Sigmoid colon (tissue), 7 donors: ENCODE measurements around the gene TAF6L. TPM values are rescaled to one million over a fixed set of nuclear protein-coding genes. Genes with fewer than 3 reads are reported as not detected.

Experiments used
- DNase-seq: peaks from one replicate; pipeline ENCODE4 v3.0.0-alpha.2; 2019
- H3K27ac ChIP-seq, 4 donors: fragments of 200-600 bp; sonication (generic); one replicate each; pipeline ENCODE4 v1.5.1; 2016 to 2019; ENCODE audit warnings: mild to moderate bottlenecking in 1 of 4
- H3K27me3 ChIP-seq, 3 donors: fragments of 200-600 bp; sonication (generic); one replicate each; pipeline ENCODE4 v1.5.1; 2019; ENCODE audit warnings: mild to moderate bottlenecking in 1 of 3
- H3K36me3 ChIP-seq, 4 donors: fragments of 200-600 bp; sonication (generic); one replicate each; pipeline ENCODE4 v1.5.1; 2016 to 2019
- H3K4me1 ChIP-seq, 4 donors: fragments of 200-600 bp; sonication (generic); one replicate each; pipeline ENCODE4 v1.5.1; 2017 to 2019
- H3K4me3 ChIP-seq, 4 donors: fragments of 200-600 bp; sonication (generic); one replicate each; pipeline ENCODE4 v1.5.1; 2017 to 2019; ENCODE audit warnings: mild to moderate bottlenecking in 2 of 4, moderate library complexity in 1 of 4
- H3K9me3 ChIP-seq, 4 donors: fragments of 200-600 bp in 3 of 4; sonication (generic) in 3 of 4; one replicate each; pipeline versions ENCODE4 v1.5.1 to v1.6.1; 2013 to 2019
- EP300 ChIP-seq, 4 donors: sonication (generic); formaldehyde crosslinking; IDR thresholded peaks; one replicate each; pipeline ENCODE4 v1.6.1; 2017; ENCODE audit warnings: antibody characterized with exemption in 4 of 4
- POLR2A ChIP-seq, 2 donors: fragments of 450-650 bp; IDR thresholded peaks; one replicate each; pipeline ENCODE4 v1.6.1; 2016; ENCODE audit warnings: antibody characterized with exemption in 2 of 2, mild to moderate bottlenecking in 2 of 2, moderate library complexity in 2 of 2
- POLR2AphosphoS5 ChIP-seq, 4 donors: sonication (generic); formaldehyde crosslinking; IDR thresholded peaks; one replicate each; pipeline ENCODE4 v1.6.1; 2017; ENCODE audit warnings: antibody characterized with exemption in 4 of 4
- WGBS, 2 donors: extraction: QIAGEN DNeasy Blood & Tissue Kit; methylation state at CpG; one replicate each; pipeline ENCODE4 v1.1.7; 2013; 5-methylcytosine and 5-hydroxymethylcytosine counted together
- intact Hi-C: fragments of 100-400 bp; cut with DNase I; formaldehyde crosslinking; loops from one replicate; pipeline ENCODE4 v1.15.1; 2023
- polyA plus RNA-seq, 3 donors: library from polyadenylated mRNA; stranded (reverse); fragments of 200-250 nt; gene quantifications; one replicate each; pipeline ENCODE4 v1.2.3, GENCODE V29; 2013
- total RNA-seq, 4 donors: library from RNA; depleted of rRNA; stranded (reverse); fragments of >200 nt; gene quantifications; one replicate each; pipeline ENCODE4 v1.1.0, GENCODE V29; 2016
- TF ChIP-seq, protein P1 (sequence below), 4 experiments: fragments of 450-650 bp in 3 of 4; fragments of 200-600 bp in 1 of 4; IDR thresholded peaks; one replicate each; pipeline ENCODE4 v1.5.1; 2016 to 2019; ENCODE audit warnings: antibody characterized with exemption in 4 of 4, mild to moderate bottlenecking in 3 of 4, moderate library complexity in 2 of 4
- donor health status: healthy with polysubstance abuse.
- donor health status: Bipolar disorder and iron deficiency.
- donor health status: healthy.

The TAF6L gene
- total and polyA plus RNA-seq, 7 donors: 3.0 to 20.7 (median 13.5) TPM

GRCh38 chr11:62792202-62792575, 21.0 kb downstream of the TAF6L start:
- DNase-seq: peak; percentile 81
- no peak for TF ChIP-seq POLR2A (IDR thresholded peaks at IDR 0.05)
- TF ChIP-seq, protein P1, sequence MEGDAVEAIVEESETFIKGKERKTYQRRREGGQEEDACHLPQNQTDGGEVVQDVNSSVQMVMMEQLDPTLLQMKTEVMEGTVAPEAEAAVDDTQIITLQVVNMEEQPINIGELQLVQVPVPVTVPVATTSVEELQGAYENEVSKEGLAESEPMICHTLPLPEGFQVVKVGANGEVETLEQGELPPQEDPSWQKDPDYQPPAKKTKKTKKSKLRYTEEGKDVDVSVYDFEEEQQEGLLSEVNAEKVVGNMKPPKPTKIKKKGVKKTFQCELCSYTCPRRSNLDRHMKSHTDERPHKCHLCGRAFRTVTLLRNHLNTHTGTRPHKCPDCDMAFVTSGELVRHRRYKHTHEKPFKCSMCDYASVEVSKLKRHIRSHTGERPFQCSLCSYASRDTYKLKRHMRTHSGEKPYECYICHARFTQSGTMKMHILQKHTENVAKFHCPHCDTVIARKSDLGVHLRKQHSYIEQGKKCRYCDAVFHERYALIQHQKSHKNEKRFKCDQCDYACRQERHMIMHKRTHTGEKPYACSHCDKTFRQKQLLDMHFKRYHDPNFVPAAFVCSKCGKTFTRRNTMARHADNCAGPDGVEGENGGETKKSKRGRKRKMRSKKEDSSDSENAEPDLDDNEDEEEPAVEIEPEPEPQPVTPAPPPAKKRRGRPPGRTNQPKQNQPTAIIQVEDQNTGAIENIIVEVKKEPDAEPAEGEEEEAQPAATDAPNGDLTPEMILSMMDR (IDR thresholded peaks at IDR 0.05): no peak
- TF ChIP-seq POLR2AphosphoS5 (IDR thresholded peaks at IDR 0.05): no peak
- no peak for TF ChIP-seq EP300 (IDR thresholded peaks at IDR 0.05)
- peak overlapping the region; percentile 83 to 90 (median 87) for H3K27ac ChIP-seq
- peaks cover 40 to 72% (median 47%) of the 10 kb centered on the region in 4 donors for H3K36me3 ChIP-seq
- no peaks in the 10 kb centered on the region for H3K27me3 ChIP-seq
- intact Hi-C loops: loop anchor here (5.0 kb wide), 1 partner anchor 40 kb away; the partner anchor contains the start of genes STX5 and TEX54
- WGBS, 2 donors: 29 to 30% methylated on average over 11 of the region's 11 CpGs
- H3K4me1 ChIP-seq: peaks cover 0 to 44% (median 38%) of the 10 kb centered on the region in 4 donors
- peak overlapping the region; percentile 72 to 97 (median 76) for H3K4me3 ChIP-seq
- no peaks in the 10 kb centered on the region for H3K9me3 ChIP-seq

GRCh38 chr11:62794201-62794775, 23.1 kb downstream of the TAF6L start:
- WGBS, 2 donors: 93 to 94% methylated on average over 8 of the region's 8 CpGs
- Histone ChIP-seq H3K36me3 (peaks cover 52 to 87% (median 64%) of the 10 kb centered on the region in 4 donors), H3K27ac (no peak overlapping the region), H3K27me3 (no peaks in the 10 kb centered on the region), H3K4me3 (no peak overlapping the region), H3K4me1 (peaks cover 0 to 29% (median 24%) of the 10 kb centered on the region in 4 donors), H3K9me3 (no peaks in the 10 kb centered on the region)
- intact Hi-C loops: loop anchor here (5.0 kb wide), 1 partner anchor 38 kb away; the partner anchor contains the start of genes STX5 and TEX54
- no peak for DNase-seq
- TF ChIP-seq POLR2AphosphoS5 (IDR thresholded peaks at IDR 0.05) (no peak), EP300 (IDR thresholded peaks at IDR 0.05) (no peak), POLR2A (IDR thresholded peaks at IDR 0.05) (no peak)
- TF ChIP-seq, protein P1 (IDR thresholded peaks at IDR 0.05): no peak

- Histone ChIP-seq H3K36me3 (peaks cover 69 to 93% (median 78%) of the 10 kb centered on the region in 4 donors), H3K4me1 (peaks cover 0 to 11% (median 10%) of the 10 kb centered on the region in 4 donors), H3K27me3 (no peaks in the 10 kb centered on the region), H3K4me3 (no peak overlapping the region), H3K27ac (no peak overlapping the region), H3K9me3 (no peaks in the 10 kb centered on the region)
- TF ChIP-seq EP300 (IDR thresholded peaks at IDR 0.05): no peak
- TF ChIP-seq POLR2AphosphoS5 (IDR thresholded peaks at IDR 0.05): no peak
- no peak for TF ChIP-seq POLR2A (IDR thresholded peaks at IDR 0.05)
- TF ChIP-seq, protein P1 (IDR thresholded peaks at IDR 0.05): no peak
- WGBS, 2 donors: 91% methylated on average over 7 of the region's 7 CpGs
- intact Hi-C loops: no loop called here
- no peak for DNase-seq
Measured at GRCh38 chr11:62796281-62796680, 25.1 kb downstream of the TAF6L start.

DNA sequence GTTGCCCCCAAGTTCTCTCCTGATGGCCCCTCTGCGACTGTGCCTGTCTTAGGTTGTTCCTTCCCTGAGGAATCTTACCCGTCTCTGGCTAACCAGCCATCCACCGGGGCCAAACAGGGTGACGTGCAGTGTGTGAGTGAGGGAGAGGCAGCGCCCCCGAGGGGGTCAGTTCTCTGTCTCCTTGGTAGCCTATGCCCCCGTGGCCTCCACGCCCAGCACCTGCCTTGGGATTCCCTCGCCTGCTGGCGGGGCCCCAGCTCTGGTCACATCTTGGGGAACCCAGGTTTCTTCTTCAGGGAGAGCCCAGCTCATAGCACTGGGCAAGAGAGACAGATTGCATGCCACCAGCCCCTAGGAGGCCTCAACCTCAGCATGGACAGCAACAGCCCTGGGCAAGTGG, 28.3 kb downstream of the TAF6L start:
- Histone ChIP-seq H3K4me1 (peaks cover 0 to 16% (median 13%) of the 10 kb centered on the region in 4 donors), H3K27me3 (no peaks in the 10 kb centered on the region), H3K36me3 (peaks cover 73 to 92% (median 86%) of the 10 kb centered on the region in 4 donors), H3K4me3 (no peak overlapping the region), H3K27ac (no peak overlapping the region), H3K9me3 (no peaks in the 10 kb centered on the region)
- DNase-seq: no peak
- no peak for TF ChIP-seq POLR2A (IDR thresholded peaks at IDR 0.05)
- no peak for TF ChIP-seq EP300 (IDR thresholded peaks at IDR 0.05)
- TF ChIP-seq POLR2AphosphoS5 (IDR thresholded peaks at IDR 0.05): no peak
- TF ChIP-seq, protein P1 (IDR thresholded peaks at IDR 0.05): no peak
- WGBS, 2 donors: 89 to 94% methylated on average over 10 of the region's 10 CpGs
- intact Hi-C loops: no loop called here
